M059J (cell line): ENCODE data around the gene NAA30. TPM values are rescaled to one million over a fixed set of nuclear protein-coding genes. Genes with fewer than 3 reads are reported as not detected.

Source experiments
- DNase-seq: peaks from one replicate; pipeline ENCODE4 v3.0.0-alpha.2; 2012; ENCODE audit warnings: low read depth
- total RNA-seq: library from RNA; depleted of rRNA; stranded (reverse); fragments of >200 nt; shearing (Covaris generic); gene quantifications from 2 replicates; pipeline ENCODE4 v1.2.3, GENCODE V29; 2014

The NAA30 gene
- total RNA-seq, 1 experiment from 2014 or later = 19.1 TPM

- no peak for DNase-seq
Observed at GRCh38 chr14:57392830-57393229, 2.4 kb downstream of the NAA30 start.

GRCh38 chr14:57400556-57401494, 10.4 kb downstream of the NAA30 start:
- DNase-seq = no peak

- DNase-seq = no peak
Observed at GRCh38 chr14:57401501-57401900, 11.1 kb downstream of the NAA30 start.

- no peak for DNase-seq
Observed at GRCh38 chr14:57402173-57402852, 11.9 kb downstream of the NAA30 start.

GRCh38 chr14:57403521-57403864, 13.1 kb downstream of the NAA30 start:
- no peak for DNase-seq

- no peak for DNase-seq
Observed at GRCh38 chr14:57405562-57405961, 15.2 kb downstream of the NAA30 start.

GRCh38 chr14:57408037-57408436, 17.7 kb downstream of the NAA30 start:
- no peak for DNase-seq

GRCh38 chr14:57408634-57409033, 18.2 kb downstream of the NAA30 start:
- no peak for DNase-seq

- no peak for DNase-seq
Observed at GRCh38 chr14:57412341-57412740, 22.0 kb downstream of the NAA30 start.

- no peak for DNase-seq
Observed at GRCh38 chr14:57413849-57414248, 23.5 kb downstream of the NAA30 start.

- DNase-seq = no peak
Observed at GRCh38 chr14:57417228-57417627, 26.8 kb downstream of the NAA30 start.

GRCh38 chr14:57418999-57419398, 28.6 kb downstream of the NAA30 start:
- no peak for DNase-seq

GRCh38 chr14:57420033-57420432, 29.6 kb downstream of the NAA30 start:
- no peak for DNase-seq

GRCh38 chr14:57420986-57421385, 30.6 kb downstream of the NAA30 start:
- DNase-seq = no peak

- no peak for DNase-seq
Observed at GRCh38 chr14:57435923-57436322, 45.5 kb downstream of the NAA30 start.

- no peak for DNase-seq
Observed at GRCh38 chr14:57461777-57462320, 71.5 kb downstream of the NAA30 start.

GRCh38 chr14:57462551-57462950, 72.2 kb downstream of the NAA30 start:
- peak; percentile 5 for DNase-seq

- DNase-seq = no peak
Observed at GRCh38 chr14:57464008-57464730, 73.8 kb downstream of the NAA30 start.
